WERI-Rb-1 (cell line): ENCODE data around the gene TUBA1C.

ENCODE experiments used
- DNase-seq: peaks from one replicate; pipeline ENCODE4 v3.0.0-alpha.2; 2020
- H3K27ac ChIP-seq: fragments of 250-450 bp; sonication (Bioruptor Pico); 2 replicates; pipeline ENCODE4 v1.5.1; 2020; ENCODE audit warnings: mild to moderate bottlenecking, moderate library complexity
- H3K27me3 ChIP-seq: fragments of 250-450 bp; sonication (Bioruptor Pico); 2 replicates; pipeline ENCODE4 v1.5.1; 2021; ENCODE audit warnings: mild to moderate bottlenecking, low read depth, moderate library complexity; ENCODE audit not compliant: insufficient read depth, severe bottlenecking
- H3K36me3 ChIP-seq: fragments of 250-450 bp; sonication (Bioruptor Pico); 2 replicates; pipeline ENCODE4 v1.5.1; 2020; ENCODE audit warnings: mild to moderate bottlenecking, moderate library complexity
- H3K4me3 ChIP-seq: 2 replicates; pipeline ENCODE4 v1.5.1; 2011; ENCODE audit warnings: low read depth, mild to moderate bottlenecking, control low read depth, low read length
- H3K9me3 ChIP-seq: fragments of 250-450 bp; sonication (Bioruptor Pico); 2 replicates; pipeline ENCODE4 v1.5.1; 2021; ENCODE audit warnings: mild to moderate bottlenecking, moderate library complexity; ENCODE audit not compliant: severe bottlenecking
- TF ChIP-seq, protein P1 (sequence below): IDR thresholded peaks from 2 replicates; pipeline ENCODE4 v1.5.1; 2011; ENCODE audit warnings: low read depth, mild to moderate bottlenecking, control low read depth, inconsistent platforms, low read length

TUBA1C gene

DNA sequence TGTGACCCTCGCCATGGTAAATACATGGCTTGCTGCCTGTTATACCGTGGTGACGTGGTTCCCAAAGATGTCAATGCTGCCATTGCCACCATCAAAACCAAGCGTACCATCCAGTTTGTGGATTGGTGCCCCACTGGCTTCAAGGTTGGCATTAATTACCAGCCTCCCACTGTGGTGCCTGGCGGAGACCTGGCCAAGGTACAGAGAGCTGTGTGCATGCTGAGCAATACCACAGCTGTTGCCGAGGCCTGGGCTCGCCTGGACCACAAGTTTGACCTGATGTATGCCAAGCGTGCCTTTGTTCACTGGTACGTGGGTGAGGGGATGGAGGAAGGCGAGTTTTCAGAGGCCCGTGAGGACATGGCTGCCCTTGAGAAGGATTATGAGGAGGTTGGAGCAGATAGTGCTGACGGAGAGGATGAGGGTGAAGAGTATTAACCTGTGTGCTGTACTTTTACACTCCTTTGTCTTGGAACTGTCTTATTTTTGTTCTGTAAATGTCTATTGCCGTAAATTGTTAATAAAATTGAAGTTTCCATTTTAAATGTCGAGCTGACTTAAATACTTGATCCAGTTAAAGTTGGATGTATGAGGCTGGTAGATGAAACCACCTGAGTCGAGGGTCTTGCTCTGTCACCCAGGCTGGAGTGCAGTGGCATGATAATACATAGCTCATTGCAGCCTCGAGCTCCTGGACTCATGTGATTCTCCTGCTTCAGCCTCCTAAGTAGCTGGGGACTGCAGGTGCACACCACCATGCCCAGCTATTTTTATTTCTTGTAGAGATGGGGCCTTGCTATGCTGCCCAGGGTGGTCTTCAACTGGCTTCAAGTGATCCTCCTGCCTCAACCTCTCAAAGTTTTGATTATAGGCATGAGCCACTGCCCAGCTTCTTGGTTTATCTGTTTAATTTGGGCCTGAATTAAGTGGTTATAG lies 8.2 kb downstream of the TUBA1C start:
- H3K27me3 ChIP-seq = no peaks in the 10 kb centered on the region
- no peaks in the 10 kb centered on the region for H3K9me3 ChIP-seq
- no peak for DNase-seq
- H3K4me3 ChIP-seq = no peak overlapping the region
- TF ChIP-seq, protein P1, sequence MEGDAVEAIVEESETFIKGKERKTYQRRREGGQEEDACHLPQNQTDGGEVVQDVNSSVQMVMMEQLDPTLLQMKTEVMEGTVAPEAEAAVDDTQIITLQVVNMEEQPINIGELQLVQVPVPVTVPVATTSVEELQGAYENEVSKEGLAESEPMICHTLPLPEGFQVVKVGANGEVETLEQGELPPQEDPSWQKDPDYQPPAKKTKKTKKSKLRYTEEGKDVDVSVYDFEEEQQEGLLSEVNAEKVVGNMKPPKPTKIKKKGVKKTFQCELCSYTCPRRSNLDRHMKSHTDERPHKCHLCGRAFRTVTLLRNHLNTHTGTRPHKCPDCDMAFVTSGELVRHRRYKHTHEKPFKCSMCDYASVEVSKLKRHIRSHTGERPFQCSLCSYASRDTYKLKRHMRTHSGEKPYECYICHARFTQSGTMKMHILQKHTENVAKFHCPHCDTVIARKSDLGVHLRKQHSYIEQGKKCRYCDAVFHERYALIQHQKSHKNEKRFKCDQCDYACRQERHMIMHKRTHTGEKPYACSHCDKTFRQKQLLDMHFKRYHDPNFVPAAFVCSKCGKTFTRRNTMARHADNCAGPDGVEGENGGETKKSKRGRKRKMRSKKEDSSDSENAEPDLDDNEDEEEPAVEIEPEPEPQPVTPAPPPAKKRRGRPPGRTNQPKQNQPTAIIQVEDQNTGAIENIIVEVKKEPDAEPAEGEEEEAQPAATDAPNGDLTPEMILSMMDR = no peak
- H3K36me3 ChIP-seq = no peaks in the 10 kb centered on the region
- H3K27ac ChIP-seq = no peak overlapping the region

DNA sequence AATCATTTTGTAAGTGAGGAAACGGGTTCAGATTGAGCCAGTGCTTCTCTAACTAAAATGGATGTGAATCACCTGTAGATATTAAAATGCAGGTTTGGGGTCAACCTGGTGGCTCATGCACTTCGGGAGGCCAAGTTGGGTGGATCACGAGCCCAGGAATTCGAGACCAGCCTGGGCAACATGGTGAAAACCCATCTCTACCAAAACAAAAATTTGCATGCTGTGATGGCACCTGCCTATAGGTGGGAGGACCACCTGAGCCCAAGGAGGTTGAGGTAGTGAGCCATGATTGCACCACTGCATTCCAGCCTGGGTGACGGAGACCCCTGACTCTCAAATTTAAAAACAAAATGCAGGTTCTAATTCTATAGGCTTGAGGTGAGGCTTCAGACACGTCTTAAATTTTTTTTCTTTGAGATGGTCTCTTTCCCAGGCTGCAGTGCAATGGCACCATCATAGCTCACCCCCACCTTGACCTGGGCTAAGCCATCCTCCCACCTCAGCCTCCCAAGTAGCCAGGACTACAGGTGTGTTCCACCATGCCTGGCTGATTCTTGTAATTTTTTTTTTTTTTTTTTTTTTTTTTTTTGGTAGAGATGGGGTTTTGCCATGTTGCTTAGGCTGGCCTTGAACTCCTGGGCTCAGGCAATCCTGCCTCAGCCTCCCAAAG lies 9.0 kb downstream of the TUBA1C start:
- TF ChIP-seq, protein P1 = no peak
- Histone ChIP-seq H3K4me3 (no peak overlapping the region), H3K27me3 (no peaks in the 10 kb centered on the region), H3K27ac (no peak overlapping the region), H3K9me3 (no peaks in the 10 kb centered on the region), H3K36me3 (no peaks in the 10 kb centered on the region)
- DNase-seq = no peak

DNA sequence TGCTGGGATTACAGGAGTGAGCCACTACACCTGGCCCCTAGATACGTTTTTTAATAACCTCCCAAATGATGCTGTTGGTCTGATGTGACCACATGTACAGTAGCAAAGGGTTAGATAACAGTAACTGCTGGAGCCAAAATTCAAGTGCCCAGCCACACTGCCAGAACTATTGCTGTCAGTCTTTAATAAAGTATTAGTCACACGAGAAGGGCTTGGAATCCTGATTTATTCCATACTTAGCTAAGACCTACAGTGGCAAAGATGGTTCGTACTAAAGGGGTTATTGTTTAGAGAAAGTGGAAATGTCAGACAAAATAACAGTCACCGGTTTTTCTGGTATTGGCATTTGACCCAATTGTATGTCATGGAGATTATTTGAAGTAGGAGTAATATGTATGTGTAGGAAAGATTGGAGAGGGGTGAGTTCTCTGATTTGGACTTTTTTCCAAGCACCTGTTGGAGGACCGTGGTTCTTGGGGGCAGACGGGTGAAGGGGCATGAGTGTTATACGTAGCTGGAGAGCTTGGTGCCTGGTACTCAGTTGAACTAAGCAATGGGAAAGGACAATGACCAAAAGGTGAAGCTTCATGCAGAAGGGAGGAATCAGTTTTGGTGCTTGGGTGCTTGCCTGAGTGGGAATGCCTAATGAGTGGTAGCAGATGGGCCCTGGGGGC lies 9.7 kb downstream of the TUBA1C start:
- H3K4me3 ChIP-seq = no peak overlapping the region
- H3K9me3 ChIP-seq = no peaks in the 10 kb centered on the region
- no peaks in the 10 kb centered on the region for H3K36me3 ChIP-seq
- H3K27me3 ChIP-seq = no peaks in the 10 kb centered on the region
- TF ChIP-seq, protein P1 = no peak
- H3K27ac ChIP-seq = no peak overlapping the region
- DNase-seq = no peak

DNA sequence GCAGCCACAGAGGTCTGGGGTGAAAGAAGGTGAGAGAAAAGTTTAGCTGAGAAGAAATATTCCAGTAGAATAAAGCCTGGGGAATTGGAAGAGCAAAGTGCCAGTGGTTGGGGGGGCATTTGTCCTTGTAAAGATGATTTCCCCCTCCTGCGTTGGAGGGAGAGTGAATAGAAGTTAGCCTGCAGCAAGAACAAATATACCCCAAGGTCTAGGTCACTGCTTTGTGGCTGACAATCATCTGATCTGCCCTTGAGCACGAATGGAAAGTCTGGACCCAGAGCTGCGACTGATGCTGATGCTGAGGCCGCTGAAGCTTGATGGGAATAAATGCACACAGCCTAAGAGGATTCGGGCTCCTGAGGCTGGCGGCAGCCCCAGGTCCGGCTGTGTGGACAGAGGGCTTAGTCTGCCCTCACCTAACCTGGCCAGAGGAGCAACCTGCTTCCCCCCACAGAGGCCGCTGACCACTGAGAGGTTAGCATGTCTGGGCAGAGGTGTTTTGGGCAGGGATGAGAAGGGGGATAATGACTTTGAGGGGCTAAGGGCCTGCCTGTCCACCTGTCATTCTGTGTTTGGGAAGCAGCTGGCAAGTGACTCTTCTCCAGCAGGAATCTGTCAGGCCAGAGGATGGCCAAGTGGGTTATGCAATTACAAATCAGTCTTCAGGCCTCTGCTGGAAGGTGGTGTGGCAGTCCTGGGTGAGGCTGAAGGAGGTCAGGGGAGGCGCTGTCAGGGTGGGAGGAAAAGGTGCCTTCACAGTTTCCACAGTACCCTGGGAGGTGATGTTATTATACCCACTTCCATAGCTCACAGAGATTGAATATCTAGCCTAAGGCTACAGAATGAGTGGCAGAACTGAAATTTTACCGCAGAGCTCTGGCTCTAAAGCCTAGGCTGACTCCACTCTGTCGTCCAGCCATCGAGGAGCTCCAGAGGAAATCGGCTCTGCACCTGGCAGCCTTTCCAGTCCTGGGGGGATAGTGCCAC lies 11.7 kb downstream of the TUBA1C start:
- H3K9me3 ChIP-seq = no peaks in the 10 kb centered on the region
- H3K27me3 ChIP-seq = no peaks in the 10 kb centered on the region
- H3K4me3 ChIP-seq = no peak overlapping the region
- DNase-seq = peak; percentile 41
- no peaks in the 10 kb centered on the region for H3K36me3 ChIP-seq
- TF ChIP-seq, protein P1 = no peak
- H3K27ac ChIP-seq = peak overlapping the region; percentile 10; the same call in 1 of the 2 replicates

DNA sequence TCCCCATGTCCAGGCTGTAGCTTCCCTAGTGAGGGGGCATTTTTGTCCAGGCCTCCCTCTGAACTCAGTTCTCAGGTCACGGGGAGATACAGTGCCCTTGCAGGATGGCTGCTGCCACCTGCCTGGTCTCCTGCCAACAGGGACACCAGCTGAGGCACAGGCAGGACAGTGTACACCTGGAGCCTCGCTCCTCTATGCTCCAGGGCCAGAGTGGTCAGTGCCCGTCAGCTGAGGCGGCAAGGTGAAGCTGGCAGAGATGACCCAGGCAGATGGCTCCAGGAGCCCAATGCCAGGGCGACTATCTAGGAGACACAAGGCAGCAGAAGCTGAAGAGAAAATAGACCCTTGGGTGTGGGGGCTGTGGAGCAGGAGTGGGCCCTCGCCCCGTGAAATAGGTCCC lies 12.6 kb downstream of the TUBA1C start:
- TF ChIP-seq, protein P1 = no peak
- Histone ChIP-seq H3K27me3 (no peaks in the 10 kb centered on the region), H3K4me3 (no peak overlapping the region), H3K9me3 (no peaks in the 10 kb centered on the region), H3K27ac (no peak overlapping the region), H3K36me3 (no peaks in the 10 kb centered on the region)
- no peak for DNase-seq
